ENCODE results near the gene ZNF784. TPM values are rescaled to one million over a fixed set of nuclear protein-coding genes. Genes with fewer than 3 reads are reported as not detected.

The ZNF784 gene
- total and polyA plus RNA-seq, 9 of the 15 experiments (the other 6 are each of a cell fraction or from before 2014, with no cell fraction given), result 0.14 to 6.1 (median 2.1) TPM

DNA sequence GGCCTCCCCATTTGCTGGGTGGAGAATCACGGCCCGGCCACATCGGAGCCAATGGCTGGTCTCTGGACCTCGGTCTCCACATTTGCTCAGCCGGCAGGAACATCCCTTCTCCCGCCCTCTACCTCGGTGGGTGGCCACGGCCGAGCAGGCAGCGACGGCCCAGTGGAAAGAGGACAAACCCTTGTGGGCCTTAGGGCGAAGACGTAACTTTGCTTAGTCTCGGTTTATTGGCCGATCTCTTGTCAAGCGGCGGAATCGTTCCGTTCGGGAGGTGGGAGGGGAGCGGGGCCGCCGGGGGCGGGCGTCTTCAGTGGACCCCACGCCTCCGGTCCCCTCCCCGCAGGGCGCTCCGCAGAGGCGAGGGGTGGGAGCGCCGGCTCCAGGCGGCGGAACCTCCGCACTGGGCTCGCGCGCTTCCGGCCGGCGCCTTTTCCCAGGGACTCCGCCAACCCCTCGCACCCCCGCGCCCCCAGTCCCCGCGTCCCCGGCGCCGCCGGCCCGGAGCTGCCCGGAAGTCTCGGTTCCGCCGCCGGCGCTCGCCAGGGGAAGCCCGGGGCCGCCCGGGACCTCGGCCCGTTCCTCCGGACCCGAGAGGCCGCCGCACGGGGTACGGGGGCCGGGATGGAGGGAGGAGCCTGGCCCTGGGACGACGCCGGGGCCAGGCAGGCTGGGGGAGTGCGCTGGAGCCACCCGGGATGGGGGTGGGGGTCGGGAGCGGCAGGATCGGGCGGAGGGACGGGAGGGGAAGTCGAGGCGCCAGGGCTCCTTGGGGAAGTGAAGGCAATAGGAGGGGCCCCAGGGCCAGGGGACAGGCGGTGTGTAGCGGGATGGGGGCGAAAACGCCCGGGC lies 16.4 kb upstream of the ZNF784 start, which contains the start of gene ZNF580 (continued):
- TF ChIP-seq ETV5 (CRISPR knock-in tag; IDR thresholded peaks at IDR 0.05; ENCODE audit: low read depth) (0 out of 2 replicates have a peak, but pooled peaks have one; percentile 7), KAT2B (IDR thresholded peaks at IDR 0.05; ENCODE audit: low read depth, low read length) (no peak), SIN3A (IDR thresholded peaks at IDR 0.05; ENCODE audit: borderline replicate concordance in 2 of 2, control insufficient read depth in 1 of 2, low read depth in 2 of 2, low read length in 2 of 2) (peak in 1 of 2 experiments; percentile 73; a peak in 1 of 4 replicates), ELF1 (tag; IDR thresholded peaks at IDR 0.05) (peak; percentile 63), BRCA1 (IDR thresholded peaks at IDR 0.05) (no peak), BRCA1 (CRISPR knock-in tag; IDR thresholded peaks at IDR 0.05) (0 out of 2 replicates have a peak, but pooled peaks have one; percentile 2), ZKSCAN1 (IDR thresholded peaks at IDR 0.05; ENCODE audit: low read depth, low read length) (no peak), TRIM28 (IDR thresholded peaks at IDR 0.05) (no peak), GABPA (tag; conservative IDR thresholded peaks at IDR 0.05; ENCODE audit: low read depth) (peak; percentile 91), ILF3 (IDR thresholded peaks at IDR 0.05; ENCODE audit: borderline replicate concordance) (0 out of 2 replicates have a peak, but pooled peaks have one; percentile 59), ZNF592 (IDR thresholded peaks at IDR 0.05) (no peak), VEZF1 (CRISPR knock-in tag; IDR thresholded peaks at IDR 0.05) (peak; percentile 92), DIDO1 (tag; IDR thresholded peaks at IDR 0.05; ENCODE audit: low read depth) (no peak), BRD4 (IDR thresholded peaks at IDR 0.05) (no peak), ZBTB1 (CRISPR knock-in tag; IDR thresholded peaks at IDR 0.05; ENCODE audit: borderline replicate concordance, low read depth) (0 out of 2 replicates have a peak, but pooled peaks have one; percentile 0), RB1 (IDR thresholded peaks at IDR 0.05; ENCODE audit: low read depth) (0 out of 2 replicates have a peak, but pooled peaks have one; percentile 58), ZBTB11 (CRISPR knock-in tag; IDR thresholded peaks at IDR 0.05) (peak; percentile 91 to 99 (median 96)), TAF15 (IDR thresholded peaks at IDR 0.05; ENCODE audit: low read depth, low read length) (no peak)

Data from K562 (cell line).